PC-3 (cell line): Measurements from ENCODE around the gene TRIP12.

Experiments
- EZH2 ChIP-seq: fragments of 300-600 bp; sonication (generic); IDR thresholded peaks from one replicate; pipeline ENCODE4 v1.6.1; 2017; ENCODE audit warnings: antibody characterized with exemption, mild to moderate bottlenecking, low read length; ENCODE audit not compliant: unreplicated experiment
- EZH2phosphoT487 ChIP-seq: fragments of 300-600 bp; sonication (generic); IDR thresholded peaks from 2 replicates; pipeline ENCODE4 v1.6.1; 2018; ENCODE audit warnings: mild to moderate bottlenecking, antibody characterized with exemption, low read length, borderline replicate concordance
- TF ChIP-seq, protein P1 (sequence below): fragments of 300-600 bp; sonication (generic); conservative IDR thresholded peaks from 2 replicates; pipeline ENCODE4 v1.5.1; 2017; ENCODE audit warnings: antibody characterized with exemption, low read depth, mild to moderate bottlenecking, low read length

DNA sequence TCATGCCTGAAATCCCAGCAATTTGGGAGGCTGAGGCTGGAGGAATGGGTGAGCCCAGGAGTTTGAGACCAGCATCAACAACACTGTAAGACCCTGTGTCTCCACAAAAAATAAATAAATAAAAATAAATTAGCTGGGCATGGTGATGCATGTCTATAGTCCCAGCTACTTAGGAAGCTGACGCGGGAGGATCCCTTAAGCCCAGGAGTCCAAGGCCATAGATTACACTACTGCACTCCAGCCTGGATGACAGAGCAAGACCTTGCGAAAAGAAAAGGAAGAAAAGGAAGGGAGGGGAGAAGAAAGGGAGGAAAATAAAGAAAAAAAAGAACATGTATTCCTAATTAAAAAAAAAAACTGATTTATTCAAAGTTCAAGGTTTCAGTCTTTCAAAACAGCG lies 78.2 kb downstream of the TRIP12 start:
- TF ChIP-seq, protein P1, sequence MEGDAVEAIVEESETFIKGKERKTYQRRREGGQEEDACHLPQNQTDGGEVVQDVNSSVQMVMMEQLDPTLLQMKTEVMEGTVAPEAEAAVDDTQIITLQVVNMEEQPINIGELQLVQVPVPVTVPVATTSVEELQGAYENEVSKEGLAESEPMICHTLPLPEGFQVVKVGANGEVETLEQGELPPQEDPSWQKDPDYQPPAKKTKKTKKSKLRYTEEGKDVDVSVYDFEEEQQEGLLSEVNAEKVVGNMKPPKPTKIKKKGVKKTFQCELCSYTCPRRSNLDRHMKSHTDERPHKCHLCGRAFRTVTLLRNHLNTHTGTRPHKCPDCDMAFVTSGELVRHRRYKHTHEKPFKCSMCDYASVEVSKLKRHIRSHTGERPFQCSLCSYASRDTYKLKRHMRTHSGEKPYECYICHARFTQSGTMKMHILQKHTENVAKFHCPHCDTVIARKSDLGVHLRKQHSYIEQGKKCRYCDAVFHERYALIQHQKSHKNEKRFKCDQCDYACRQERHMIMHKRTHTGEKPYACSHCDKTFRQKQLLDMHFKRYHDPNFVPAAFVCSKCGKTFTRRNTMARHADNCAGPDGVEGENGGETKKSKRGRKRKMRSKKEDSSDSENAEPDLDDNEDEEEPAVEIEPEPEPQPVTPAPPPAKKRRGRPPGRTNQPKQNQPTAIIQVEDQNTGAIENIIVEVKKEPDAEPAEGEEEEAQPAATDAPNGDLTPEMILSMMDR: no peak
- TF ChIP-seq EZH2 (no peak), EZH2phosphoT487 (no peak)
